Neural crest cell (in vitro differentiated cells): ENCODE results near the gene ZNF503. TPM values are rescaled to one million over a fixed set of nuclear protein-coding genes. Genes with fewer than 3 reads are reported as not detected.

Experiments used
- DNase-seq: peaks from one replicate; pipeline ENCODE4 v3.0.0; 2021; ENCODE audit warnings: low read depth, mixed read lengths, low spot score
- H3K27ac Mint-ChIP-seq: one replicate; pipeline ENCODE4 v1.8.0; 2021; ENCODE audit warnings: mild to moderate bottlenecking, mixed read lengths; ENCODE audit not compliant: unreplicated experiment
- H3K27me3 Mint-ChIP-seq: 2 replicates; pipeline ENCODE4 v1.8.0; 2021; ENCODE audit warnings: low read depth, mild to moderate bottlenecking, mixed read lengths
- H3K36me3 Mint-ChIP-seq: 2 replicates; pipeline ENCODE4 v1.8.0; 2021; ENCODE audit warnings: low read depth, mild to moderate bottlenecking, mixed read lengths
- H3K4me1 Mint-ChIP-seq: 2 replicates; pipeline ENCODE4 v1.8.0; 2021; ENCODE audit warnings: mixed read lengths
- H3K4me3 Mint-ChIP-seq: one replicate; pipeline ENCODE4 v1.8.0; 2021; ENCODE audit warnings: mild to moderate bottlenecking, mixed read lengths
- H3K9me3 Mint-ChIP-seq: 2 replicates; pipeline ENCODE4 v1.8.0; 2021; ENCODE audit warnings: mixed read lengths
- long read RNA-seq: library from polyadenylated mRNA; unstranded; transcript quantifications from one replicate; pipeline ENCODE4 v2.0.0, GENCODE V29; 2020
- total RNA-seq: library from RNA; stranded (reverse); gene quantifications from 2 replicates; pipeline ENCODE4 v1.2.1, GENCODE V29; 2021
- TF ChIP-seq, protein P1 (sequence below): fragments of 200-600 bp; sonication (generic); conservative IDR thresholded peaks from 2 replicates; pipeline ENCODE4 v1.5.0; 2021; ENCODE audit warnings: antibody characterized with exemption, mild to moderate bottlenecking

Gene ZNF503, protein sequence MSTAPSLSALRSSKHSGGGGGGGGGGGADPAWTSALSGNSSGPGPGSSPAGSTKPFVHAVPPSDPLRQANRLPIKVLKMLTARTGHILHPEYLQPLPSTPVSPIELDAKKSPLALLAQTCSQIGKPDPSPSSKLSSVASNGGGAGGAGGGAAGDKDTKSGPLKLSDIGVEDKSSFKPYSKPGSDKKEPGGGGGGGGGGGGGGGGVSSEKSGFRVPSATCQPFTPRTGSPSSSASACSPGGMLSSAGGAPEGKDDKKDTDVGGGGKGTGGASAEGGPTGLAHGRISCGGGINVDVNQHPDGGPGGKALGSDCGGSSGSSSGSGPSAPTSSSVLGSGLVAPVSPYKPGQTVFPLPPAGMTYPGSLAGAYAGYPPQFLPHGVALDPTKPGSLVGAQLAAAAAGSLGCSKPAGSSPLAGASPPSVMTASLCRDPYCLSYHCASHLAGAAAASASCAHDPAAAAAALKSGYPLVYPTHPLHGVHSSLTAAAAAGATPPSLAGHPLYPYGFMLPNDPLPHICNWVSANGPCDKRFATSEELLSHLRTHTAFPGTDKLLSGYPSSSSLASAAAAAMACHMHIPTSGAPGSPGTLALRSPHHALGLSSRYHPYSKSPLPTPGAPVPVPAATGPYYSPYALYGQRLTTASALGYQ
- total RNA-seq = 14.6 and 15.9 TPM in 2 replicates
- long read RNA-seq = 0 reads

DNA sequence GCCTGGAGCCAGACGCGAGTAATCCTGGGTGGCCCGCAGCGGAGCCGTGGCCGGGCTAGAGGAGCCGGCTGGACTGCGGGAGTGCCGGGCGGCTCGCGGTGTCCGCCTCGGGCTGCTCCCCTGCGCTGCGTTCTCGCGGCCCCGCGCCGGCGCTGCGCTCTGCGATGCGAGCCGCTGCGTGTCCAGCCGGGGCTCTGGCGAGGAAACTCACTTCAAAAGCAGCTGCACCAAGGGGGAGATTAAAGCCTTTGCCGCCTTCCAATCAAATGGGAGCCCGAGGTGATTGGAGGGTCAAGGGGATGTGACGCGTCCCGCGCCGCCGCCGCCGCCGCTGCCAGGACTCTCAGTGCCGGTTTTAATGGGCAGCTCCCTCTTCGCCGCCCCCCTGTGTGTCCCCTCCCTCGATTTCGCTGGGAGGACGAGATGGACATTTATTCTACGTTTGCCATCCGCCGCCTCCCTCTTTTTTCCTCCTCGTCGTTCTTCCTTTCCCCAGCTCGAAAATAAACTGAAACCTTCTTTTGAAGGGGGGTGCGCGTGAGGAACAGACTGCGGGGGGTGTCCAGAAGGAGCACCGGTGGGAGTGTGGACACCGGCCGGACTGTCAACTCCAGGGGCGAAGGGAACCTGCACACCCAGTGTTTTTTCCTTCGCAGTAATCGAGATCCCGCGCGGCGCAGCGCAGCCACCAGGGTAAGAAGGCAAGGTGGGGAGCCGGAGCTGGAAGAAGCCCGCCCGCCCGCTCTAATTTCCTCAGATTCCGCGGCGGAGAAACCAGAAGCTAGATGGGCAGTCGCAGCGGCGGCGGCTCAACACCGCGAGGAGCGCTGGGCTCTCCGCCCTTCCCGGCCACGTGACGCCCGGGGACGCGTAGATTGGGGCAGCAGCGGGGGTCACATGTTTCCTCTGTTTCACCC, at the start of gene ZNF503:
TSS of gene ZNF503 (minus strand) at position 196 of the 917 bp plus-strand sequence. CDS start 345 bp downstream, outside the sequence.
- Mint-ChIP-seq H3K4me1 (peaks cover 54% of the 10 kb centered on the region), H3K9me3 (no peaks in the 10 kb centered on the region), H3K36me3 (peaks cover 8% of the 10 kb centered on the region), H3K27ac (peak within 1 kb of the TSS; percentile 96), H3K4me3 (peak within 1 kb of the TSS; percentile 97), H3K27me3 (peaks cover 78% of the 10 kb centered on the region)
- TF ChIP-seq, protein P1, sequence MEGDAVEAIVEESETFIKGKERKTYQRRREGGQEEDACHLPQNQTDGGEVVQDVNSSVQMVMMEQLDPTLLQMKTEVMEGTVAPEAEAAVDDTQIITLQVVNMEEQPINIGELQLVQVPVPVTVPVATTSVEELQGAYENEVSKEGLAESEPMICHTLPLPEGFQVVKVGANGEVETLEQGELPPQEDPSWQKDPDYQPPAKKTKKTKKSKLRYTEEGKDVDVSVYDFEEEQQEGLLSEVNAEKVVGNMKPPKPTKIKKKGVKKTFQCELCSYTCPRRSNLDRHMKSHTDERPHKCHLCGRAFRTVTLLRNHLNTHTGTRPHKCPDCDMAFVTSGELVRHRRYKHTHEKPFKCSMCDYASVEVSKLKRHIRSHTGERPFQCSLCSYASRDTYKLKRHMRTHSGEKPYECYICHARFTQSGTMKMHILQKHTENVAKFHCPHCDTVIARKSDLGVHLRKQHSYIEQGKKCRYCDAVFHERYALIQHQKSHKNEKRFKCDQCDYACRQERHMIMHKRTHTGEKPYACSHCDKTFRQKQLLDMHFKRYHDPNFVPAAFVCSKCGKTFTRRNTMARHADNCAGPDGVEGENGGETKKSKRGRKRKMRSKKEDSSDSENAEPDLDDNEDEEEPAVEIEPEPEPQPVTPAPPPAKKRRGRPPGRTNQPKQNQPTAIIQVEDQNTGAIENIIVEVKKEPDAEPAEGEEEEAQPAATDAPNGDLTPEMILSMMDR = peak; percentile 44
- peak; percentile 87 for DNase-seq

DNA sequence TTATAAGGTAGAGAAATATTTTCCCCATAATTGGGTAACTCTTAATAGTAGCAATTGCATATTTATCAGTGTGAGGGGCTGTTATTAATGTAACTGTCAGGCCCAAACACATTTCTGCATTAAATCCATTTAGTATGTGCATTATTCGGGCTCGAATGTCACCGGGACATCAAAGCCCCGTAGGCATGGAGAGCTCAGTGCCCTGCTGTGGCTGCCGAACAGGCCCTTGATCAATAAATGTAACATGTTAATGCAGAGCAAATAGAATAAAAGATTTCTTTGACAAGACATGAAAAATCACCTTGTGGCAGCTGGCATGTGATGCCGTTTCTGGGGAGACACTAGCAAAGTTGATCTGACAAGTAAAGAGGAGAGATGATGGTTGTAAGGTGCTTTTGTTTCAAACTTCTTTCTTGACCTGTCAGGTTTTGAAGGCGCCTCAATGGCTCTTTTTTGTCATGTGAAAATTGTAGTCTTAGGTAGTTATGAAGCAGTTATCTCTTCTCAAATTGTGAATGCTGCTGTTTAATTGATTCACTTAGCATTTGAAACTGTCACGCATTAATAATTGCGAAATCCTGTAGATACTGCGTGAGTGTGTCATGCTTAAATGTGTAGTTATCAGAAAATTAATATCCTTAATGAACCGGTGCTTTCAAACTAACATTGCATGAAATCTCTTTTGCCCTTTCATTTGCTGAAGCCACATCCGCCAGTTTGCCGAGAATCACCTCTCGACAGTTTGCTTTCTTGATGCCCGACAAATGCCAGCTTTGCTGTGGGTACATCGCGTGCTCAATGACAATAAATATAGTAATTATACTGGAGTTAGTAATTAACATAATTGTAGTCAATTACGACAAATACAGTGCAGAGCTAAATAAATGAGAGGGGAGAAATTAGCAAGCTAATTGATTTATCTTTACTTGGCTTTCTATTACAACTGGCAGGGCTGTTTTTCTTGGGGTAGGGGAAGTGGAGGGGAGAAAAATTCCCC, 49.4 kb upstream of the ZNF503 start:
- Mint-ChIP-seq H3K27me3 (peaks cover 3% of the 10 kb centered on the region), H3K27ac (no peak overlapping the region), H3K9me3 (peaks cover 5% of the 10 kb centered on the region), H3K36me3 (peaks cover 10% of the 10 kb centered on the region), H3K4me3 (peak overlapping the region; percentile 15), H3K4me1 (peaks cover 45% of the 10 kb centered on the region)
- TF ChIP-seq, protein P1 = no peak
- DNase-seq = no peak

DNA sequence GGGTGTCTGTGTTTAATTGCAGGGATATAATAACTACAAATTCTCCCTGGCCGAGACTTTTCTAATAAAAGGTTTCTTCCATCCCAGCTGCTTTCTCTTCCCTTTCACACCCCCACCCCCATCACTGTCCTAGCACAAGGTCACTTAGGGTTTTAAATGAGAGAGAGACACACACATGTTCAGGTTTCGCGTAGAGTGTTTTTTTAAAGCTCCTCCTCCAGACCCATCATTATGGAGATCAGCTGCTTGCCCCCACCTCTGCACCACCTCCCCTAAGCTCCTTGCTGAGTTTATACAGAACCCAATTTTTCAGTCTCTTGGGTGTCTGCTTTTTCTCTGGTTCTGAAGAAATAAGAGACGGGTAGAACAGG, 48.5 kb upstream of the ZNF503 start:
- peaks cover 45% of the 10 kb centered on the region for H3K4me1 Mint-ChIP-seq

DNA sequence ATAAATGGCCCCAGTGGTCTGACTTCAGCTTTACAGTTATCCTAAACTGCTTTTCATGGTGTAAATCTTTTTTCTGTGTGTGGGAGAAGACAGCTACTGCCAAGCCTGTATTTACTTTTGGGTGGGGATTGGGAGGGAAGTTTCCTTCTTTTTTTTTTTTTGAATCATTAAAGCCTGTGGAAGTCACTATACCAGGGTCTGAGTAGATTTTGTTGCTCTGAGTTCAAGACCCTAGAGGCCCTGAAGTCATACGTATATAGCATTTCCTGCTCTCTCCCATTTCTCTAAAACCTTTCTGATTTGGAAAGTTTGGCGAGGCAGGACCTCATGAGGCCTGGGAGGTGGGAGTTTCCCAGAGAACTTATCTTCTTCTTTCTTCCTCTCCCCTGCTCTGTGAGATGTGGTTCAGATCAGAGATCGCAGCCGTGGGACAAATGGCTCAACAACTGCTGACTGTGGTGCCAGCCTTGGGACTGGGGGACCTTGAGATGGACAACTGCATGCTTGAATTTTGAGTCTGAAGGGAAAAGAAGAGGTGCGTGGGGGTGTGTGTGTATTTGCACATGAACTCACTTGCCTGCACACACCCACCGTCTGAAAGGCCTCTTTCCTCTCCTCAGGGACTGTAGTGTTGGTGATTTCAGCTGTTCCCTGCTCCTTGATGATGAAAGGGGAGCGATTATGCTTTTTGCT, 48.0 kb upstream of the ZNF503 start:
- peak overlapping the region; percentile 18 for H3K4me3 Mint-ChIP-seq
- TF ChIP-seq, protein P1 = no peak
- peaks cover 6% of the 10 kb centered on the region for H3K9me3 Mint-ChIP-seq
- H3K27me3 Mint-ChIP-seq = peaks cover 3% of the 10 kb centered on the region
- DNase-seq = no peak
- peak overlapping the region; percentile 21 for H3K27ac Mint-ChIP-seq
- peaks cover 45% of the 10 kb centered on the region for H3K4me1 Mint-ChIP-seq
- H3K36me3 Mint-ChIP-seq = peaks cover 10% of the 10 kb centered on the region

More for the DNA sequence above, 48.5 kb upstream of the ZNF503 start:
- peak overlapping the region; percentile 18 for H3K4me3 Mint-ChIP-seq
- peaks cover 3% of the 10 kb centered on the region for H3K27me3 Mint-ChIP-seq
- peaks cover 10% of the 10 kb centered on the region for H3K36me3 Mint-ChIP-seq
- H3K9me3 Mint-ChIP-seq = peaks cover 6% of the 10 kb centered on the region
- H3K27ac Mint-ChIP-seq = peak overlapping the region; percentile 69
- no peak for DNase-seq
- TF ChIP-seq, protein P1 = no peak
